NOMO-1 treated with DMSO at 0.1 percent for 48 hours (cell line): ENCODE measurements around the gene PSMD9.
"Not testable (repeated sequence)": the region's sequence is repeated elsewhere in the genome, so short reads cannot be mapped to it uniquely, and the experiment has no call there.

ENCODE experiments used
- DNase-seq: peaks from one replicate; lab custom pipeline; 2025; ENCODE audit not compliant: unreplicated experiment; lab: John Stamatoyannopoulos, UW

The PSMD9 gene

GRCh38 chr12:121917950-121918678 is 29.5 kb downstream of the PSMD9 start, which contains the start of gene CFAP251:
Gene CFAP251, plus strand, starts transcription at chr12:121918592. Its CDS starts 2,714 bp downstream, at chr12:121921306.
- peak; percentile 87 for DNase-seq

- no peak for DNase-seq
Measured at GRCh38 chr12:121918679-121919038, 30.1 kb downstream of the PSMD9 start.

- DNase-seq, result peak; percentile 35
Measured at GRCh38 chr12:121921066-121921465, 32.5 kb downstream of the PSMD9 start.

GRCh38 chr12:121925358-121925695 is 36.7 kb downstream of the PSMD9 start:
- no peak for DNase-seq

GRCh38 chr12:121926874-121927706 is 38.5 kb downstream of the PSMD9 start:
- peak; percentile 83 for DNase-seq

GRCh38 chr12:121927813-121928212 is 39.2 kb downstream of the PSMD9 start:
- peak; percentile 18 for DNase-seq

GRCh38 chr12:121929545-121929944 is 41.0 kb downstream of the PSMD9 start:
- DNase-seq, result not testable (repeated sequence)

GRCh38 chr12:121930862-121931261 is 42.3 kb downstream of the PSMD9 start:
- DNase-seq, result peak; percentile 4

GRCh38 chr12:121932176-121932536 is 43.6 kb downstream of the PSMD9 start:
- DNase-seq, result no peak

GRCh38 chr12:121932914-121933521 is 44.4 kb downstream of the PSMD9 start:
- DNase-seq, result no peak

GRCh38 chr12:121933522-121934308 is 45.1 kb downstream of the PSMD9 start:
- DNase-seq, result no peak

GRCh38 chr12:121934309-121934664 is 45.7 kb downstream of the PSMD9 start:
- no peak for DNase-seq

GRCh38 chr12:121937654-121938053 is 49.1 kb downstream of the PSMD9 start:
- no peak for DNase-seq

GRCh38 chr12:121939186-121939585 is 50.6 kb downstream of the PSMD9 start:
- peak; percentile 36 for DNase-seq

- DNase-seq, result no peak
Measured at GRCh38 chr12:121939992-121940766, 51.6 kb downstream of the PSMD9 start.

- DNase-seq, result no peak
Measured at GRCh38 chr12:121942145-121942718, 53.6 kb downstream of the PSMD9 start.

GRCh38 chr12:121943926-121944325 is 55.3 kb downstream of the PSMD9 start:
- DNase-seq, result no peak

GRCh38 chr12:121946313-121947025 is 57.9 kb downstream of the PSMD9 start:
- DNase-seq, result no peak

- no peak for DNase-seq
Measured at GRCh38 chr12:121947981-121948380, 59.4 kb downstream of the PSMD9 start.
